Measurements from ENCODE around the gene MDM2.
"Not testable (repeated sequence)": the region's sequence is repeated elsewhere in the genome, so short reads cannot be mapped to it uniquely, and the experiment has no call there.

Gene MDM2

GRCh38 chr12:68831751-68832503, 23.9 kb downstream of the MDM2 start:
- DNase-seq = peak; percentile 28

DNA sequence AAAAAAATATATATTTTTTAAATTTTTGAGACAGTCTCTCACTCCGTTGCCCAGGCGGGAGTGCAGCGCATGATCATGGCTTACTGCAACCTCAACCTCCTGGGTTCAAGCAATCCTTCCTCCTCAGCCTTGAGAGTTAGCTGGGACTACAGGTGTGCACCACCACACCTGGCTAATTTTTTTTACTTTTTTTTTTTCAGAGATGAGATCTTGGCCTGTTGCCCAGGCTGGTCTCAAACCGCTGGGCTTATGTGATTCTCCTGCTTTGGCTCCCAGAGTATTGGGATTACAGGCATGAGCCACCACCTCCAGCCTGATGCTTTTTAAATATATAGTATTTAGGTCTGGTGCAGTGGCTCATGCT, 24.5 kb downstream of the MDM2 start:
- no peak for DNase-seq

DNA sequence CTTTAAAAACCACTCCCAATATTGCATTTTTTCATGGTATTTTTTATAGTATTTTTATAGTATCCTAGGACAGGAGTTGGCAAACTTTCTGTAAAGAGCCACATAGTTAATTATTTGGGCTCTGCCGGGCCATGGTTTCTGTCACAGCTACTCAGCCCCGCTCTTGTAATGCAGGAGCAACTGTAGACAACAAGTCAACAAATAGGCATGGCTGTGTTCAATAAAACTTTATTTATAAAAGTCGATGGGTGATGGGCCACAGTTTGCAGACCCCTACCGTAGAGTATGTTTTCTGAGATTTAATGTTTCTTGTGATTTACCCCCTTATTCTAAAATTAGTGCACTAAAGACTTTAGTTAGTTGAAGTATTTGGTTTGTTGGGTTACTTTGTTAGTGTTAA, 25.5 kb downstream of the MDM2 start:
- no peak for DNase-seq

DNA sequence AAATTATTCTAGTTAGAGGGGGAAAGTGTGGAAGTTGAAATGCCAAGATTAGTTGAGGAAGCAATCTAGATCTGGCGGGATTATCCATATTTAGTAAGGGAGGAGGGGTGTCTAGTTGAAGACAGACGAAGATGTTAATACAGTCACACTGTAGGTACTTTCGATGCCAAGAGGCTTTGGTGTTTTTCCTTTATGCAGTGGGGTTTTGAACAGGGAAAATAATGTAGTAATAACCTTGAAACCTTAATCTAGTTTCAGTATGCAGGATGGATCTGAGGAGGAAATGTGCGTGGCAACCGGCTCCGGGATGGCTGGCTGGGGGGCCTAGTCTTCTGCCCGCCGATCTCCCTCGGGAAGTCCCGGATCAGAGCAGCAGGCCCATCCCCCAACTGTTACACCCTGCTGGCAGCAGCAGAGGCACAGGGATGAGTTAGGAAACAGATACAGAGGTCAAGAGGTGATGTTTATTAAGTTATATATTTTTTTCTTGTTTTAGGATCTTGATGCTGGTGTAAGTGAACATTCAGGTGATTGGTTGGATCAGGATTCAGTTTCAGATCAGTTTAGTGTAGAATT, 27.4 kb downstream of the MDM2 start:
- DNase-seq = no peak

GRCh38 chr12:68837215-68837614, 29.2 kb downstream of the MDM2 start:
- no peak for DNase-seq

GRCh38 chr12:68838046-68838886, 30.3 kb downstream of the MDM2 start:
- no peak for DNase-seq

GRCh38 chr12:68839183-68840147, 31.5 kb downstream of the MDM2 start:
- no peak for DNase-seq

DNA sequence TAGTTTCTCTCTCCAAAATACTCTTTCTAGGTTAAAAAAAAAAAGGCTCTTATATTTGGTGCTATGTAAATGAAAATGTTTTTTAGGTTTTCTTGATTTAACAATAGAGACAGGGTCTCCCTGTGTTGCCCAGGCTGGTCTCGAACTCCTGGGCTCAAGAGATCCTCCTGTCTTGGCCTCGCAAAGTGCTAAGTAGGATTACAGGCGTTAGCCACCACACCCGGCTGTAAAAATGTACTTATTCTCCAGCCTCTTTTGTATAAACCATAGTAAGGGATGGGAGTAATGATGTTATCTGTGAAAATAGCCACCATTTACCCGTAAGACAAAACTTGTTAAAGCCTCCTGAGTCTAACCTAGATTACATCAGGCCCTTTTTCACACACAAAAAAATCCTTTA, 33.2 kb downstream of the MDM2 start:
- not testable (repeated sequence) for DNase-seq

DNA sequence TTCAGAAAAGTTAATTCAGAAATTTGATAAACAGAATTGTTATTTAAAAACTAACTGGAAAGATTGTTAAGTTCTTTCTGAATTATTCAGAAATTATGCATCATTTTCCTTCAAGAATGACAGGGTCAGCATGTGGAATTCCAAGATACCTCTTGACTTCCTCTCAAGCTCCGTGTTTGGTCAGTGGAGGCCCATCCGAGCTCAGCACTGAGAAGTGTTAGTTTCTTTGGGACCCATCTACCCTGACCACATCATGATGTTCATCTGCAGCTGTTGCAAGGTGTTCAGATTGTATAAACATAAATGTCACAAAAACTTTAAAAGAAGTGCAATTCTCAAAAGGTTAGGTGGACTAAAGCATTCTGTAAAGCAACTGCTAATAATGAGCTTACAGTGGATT, 33.7 kb downstream of the MDM2 start:
- DNase-seq = no peak

GRCh38 chr12:68842123-68842522, 34.1 kb downstream of the MDM2 start:
- no peak for DNase-seq

- DNase-seq = no peak
Measured at GRCh38 chr12:68842784-68843567, 35.0 kb downstream of the MDM2 start.

DNA sequence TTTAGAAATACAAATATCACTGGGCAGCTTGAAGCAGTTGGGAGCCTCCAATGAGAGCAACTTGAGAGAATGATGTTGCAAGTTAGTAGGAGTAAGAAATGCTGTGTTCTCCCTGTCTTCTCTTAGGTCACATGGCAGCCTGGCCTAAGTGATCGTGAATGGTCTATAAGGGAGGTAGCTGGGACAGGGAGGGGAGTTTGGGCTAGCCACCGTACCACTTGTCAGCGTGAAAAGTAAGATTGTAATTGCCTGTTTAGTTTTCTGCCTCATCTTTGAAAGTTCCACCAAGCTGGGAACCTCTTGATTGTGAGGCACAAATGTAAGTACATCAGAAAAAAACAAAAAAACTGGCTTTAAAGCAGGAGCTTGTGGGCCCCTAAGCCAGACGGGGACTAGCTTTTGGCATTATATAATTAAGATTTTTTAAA, 36.4 kb downstream of the MDM2 start:
- no peak for DNase-seq

DNA sequence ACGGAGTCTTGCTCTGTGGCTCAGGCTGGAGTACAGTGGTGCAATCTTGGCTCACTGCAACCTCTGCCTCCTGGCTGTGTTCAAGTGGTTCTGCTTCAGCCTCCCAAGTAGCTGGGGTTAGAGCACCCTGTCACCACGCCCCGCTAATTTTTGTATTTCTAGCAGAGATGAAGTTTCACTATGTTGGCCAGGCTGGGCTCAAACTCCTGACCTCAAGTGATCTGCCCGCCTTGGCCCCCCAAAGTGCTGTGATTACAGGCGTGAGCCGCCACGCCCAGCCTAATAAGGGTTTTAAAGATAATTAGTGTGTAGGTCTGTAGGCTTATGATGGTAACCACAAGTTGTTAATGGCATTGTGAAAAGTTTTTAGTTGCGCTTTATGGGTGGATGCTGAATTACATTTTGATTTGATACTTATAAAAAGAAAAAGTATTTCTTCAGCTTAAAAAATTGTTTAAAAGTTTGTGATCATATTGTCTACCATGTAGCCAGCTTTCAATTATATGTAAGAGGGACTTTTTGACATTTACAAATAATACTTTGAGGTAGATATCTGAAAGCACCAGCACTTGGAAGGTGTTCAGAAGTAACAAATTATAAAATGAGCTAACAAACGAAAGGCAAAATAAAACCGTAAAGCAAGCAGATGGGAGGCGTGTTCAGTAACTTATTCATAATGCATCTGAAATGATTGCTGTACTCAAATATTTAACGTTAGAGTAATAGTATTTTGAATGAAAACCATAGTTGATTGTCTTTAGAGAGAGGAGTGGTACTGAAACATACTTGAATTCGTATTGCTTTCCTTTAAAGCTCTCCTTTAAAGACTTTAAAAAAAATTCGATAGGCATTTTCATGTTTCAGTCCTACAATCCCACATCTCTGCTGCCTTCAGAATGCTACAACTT, 37.1 kb downstream of the MDM2 start:
- no peak for DNase-seq

GRCh38 chr12:68846811-68847210, 38.8 kb downstream of the MDM2 start:
- no peak for DNase-seq

DNA sequence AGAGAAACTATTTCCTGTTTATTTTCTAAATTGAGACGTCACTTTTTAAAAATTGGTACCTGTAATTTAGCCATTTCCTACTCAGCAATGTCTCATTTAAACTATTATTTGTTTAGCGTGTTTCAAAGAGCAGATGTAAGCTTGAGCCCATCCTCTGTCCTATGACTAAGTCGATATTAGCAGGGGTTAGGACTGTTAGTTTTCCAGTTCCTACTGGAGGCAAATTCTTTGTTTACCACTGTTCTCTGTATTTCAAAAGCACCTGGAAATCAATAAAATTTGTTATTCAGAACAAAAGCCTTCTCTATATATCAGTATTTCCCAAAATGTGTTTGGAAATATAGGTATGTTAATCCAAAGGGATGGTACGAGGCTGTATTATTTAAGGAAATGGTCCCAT, 42.4 kb downstream of the MDM2 start:
- no peak for DNase-seq

- no peak for DNase-seq
Measured at GRCh38 chr12:68851592-68852306, 43.8 kb downstream of the MDM2 start.

DNA sequence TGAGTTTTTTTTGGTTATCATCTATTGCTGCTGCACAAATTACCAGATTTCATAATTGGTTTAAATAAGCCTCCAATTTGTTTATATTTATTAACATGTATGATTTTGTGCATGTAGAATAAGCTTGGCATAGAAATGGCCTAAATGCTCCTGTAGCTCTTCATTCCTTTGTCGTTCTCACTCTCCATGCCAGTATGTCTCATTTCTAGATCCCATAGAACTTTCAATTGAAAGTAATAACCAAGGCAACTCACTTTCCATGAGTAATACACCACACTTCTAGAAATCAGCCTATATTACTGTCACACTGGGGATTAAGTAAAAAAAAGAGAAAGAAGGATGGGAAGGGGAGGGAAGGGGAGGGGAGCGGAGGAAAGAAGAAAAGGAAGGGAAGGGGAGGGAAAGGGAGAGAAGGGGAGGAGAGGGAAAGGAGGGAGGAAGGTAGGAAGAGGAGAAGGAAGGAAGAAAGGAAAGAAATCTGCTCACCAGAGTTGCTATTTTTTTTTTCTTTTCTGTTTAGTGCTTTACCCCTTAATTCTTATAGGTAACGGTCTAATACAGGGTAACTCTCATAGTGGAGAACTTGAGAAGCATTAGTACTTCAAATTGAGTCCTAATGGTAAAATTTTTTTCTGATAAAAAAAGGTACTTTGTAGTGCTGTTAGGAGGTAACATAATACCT, 45.6 kb downstream of the MDM2 start:
- DNase-seq = no peak

- no peak for DNase-seq
Measured at GRCh38 chr12:68854078-68854468, 46.1 kb downstream of the MDM2 start.

DNA sequence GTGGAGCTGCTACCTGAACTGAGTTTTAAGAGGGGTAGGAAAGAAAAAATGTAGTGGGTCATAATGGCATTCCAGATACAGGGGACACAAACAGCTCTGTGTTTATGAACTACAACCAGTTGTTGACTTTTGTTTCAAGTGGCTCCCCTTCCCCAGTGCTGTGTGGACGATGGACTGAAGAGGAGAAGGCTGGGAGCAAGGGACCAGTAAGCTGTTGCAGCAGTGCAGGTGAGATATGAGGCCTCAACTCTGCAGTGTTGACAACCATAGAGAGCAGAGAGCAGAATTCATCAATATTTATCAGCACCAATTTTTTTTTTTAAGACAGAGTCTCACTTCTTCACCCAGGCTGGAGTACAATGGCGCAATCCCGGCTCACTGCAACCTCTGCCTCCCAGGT, 46.6 kb downstream of the MDM2 start:
- no peak for DNase-seq

GRCh38 chr12:68855111-68855510, 47.1 kb downstream of the MDM2 start:
- DNase-seq = no peak
